ENCODE measurements around the gene SDC1.

SDC1 gene

GRCh38 chr2:20172273-20173055, 52.5 kb downstream of the SDC1 start:
- no peaks in the 10 kb centered on the region for H3K9me3 ChIP-seq (ENCODE audit: control insufficient read depth, low read length)
- no peak overlapping the region for H3K4me3 ChIP-seq (ENCODE audit: insufficient read depth, low read depth, low read length, poor library complexity, severe bottlenecking)
- H3K27ac ChIP-seq (ENCODE audit: insufficient read depth, low read length, poor library complexity, severe bottlenecking) = no peak overlapping the region
- H3K4me1 ChIP-seq (ENCODE audit: control insufficient read depth, insufficient read depth, low read length, poor library complexity, severe bottlenecking) = no peaks in the 10 kb centered on the region
- no peaks in the 10 kb centered on the region for H3K36me3 ChIP-seq (ENCODE audit: control insufficient read depth, insufficient read depth, low read length)
- no peaks in the 10 kb centered on the region for H3K27me3 ChIP-seq (replicated peaks; ENCODE audit: control insufficient read depth, insufficient read depth, low read length, poor library complexity, severe bottlenecking)
- no peak for DNase-seq

GRCh38 chr2:20171445-20171977, 53.4 kb downstream of the SDC1 start:
- H3K9me3 ChIP-seq (ENCODE audit: control insufficient read depth, low read length) = no peaks in the 10 kb centered on the region
- H3K36me3 ChIP-seq (ENCODE audit: control insufficient read depth, insufficient read depth, low read length) = no peaks in the 10 kb centered on the region
- no peaks in the 10 kb centered on the region for H3K27me3 ChIP-seq (replicated peaks; ENCODE audit: control insufficient read depth, insufficient read depth, low read length, poor library complexity, severe bottlenecking)
- H3K4me3 ChIP-seq (ENCODE audit: insufficient read depth, low read depth, low read length, poor library complexity, severe bottlenecking) = no peak overlapping the region
- no peak overlapping the region for H3K27ac ChIP-seq (ENCODE audit: insufficient read depth, low read length, poor library complexity, severe bottlenecking)
- H3K4me1 ChIP-seq (ENCODE audit: control insufficient read depth, insufficient read depth, low read length, poor library complexity, severe bottlenecking) = no peaks in the 10 kb centered on the region
- DNase-seq = no peak

GRCh38 chr2:20170704-20171250, 54.2 kb downstream of the SDC1 start:
- no peak for DNase-seq
- H3K9me3 ChIP-seq (ENCODE audit: control insufficient read depth, low read length) = no peaks in the 10 kb centered on the region
- H3K27ac ChIP-seq (ENCODE audit: insufficient read depth, low read length, poor library complexity, severe bottlenecking) = no peak overlapping the region
- H3K4me3 ChIP-seq (ENCODE audit: insufficient read depth, low read depth, low read length, poor library complexity, severe bottlenecking) = no peak overlapping the region
- H3K36me3 ChIP-seq (ENCODE audit: control insufficient read depth, insufficient read depth, low read length) = no peaks in the 10 kb centered on the region
- H3K27me3 ChIP-seq (replicated peaks; ENCODE audit: control insufficient read depth, insufficient read depth, low read length, poor library complexity, severe bottlenecking) = no peaks in the 10 kb centered on the region
- no peaks in the 10 kb centered on the region for H3K4me1 ChIP-seq (ENCODE audit: control insufficient read depth, insufficient read depth, low read length, poor library complexity, severe bottlenecking)

- H3K9me3 ChIP-seq (ENCODE audit: control insufficient read depth, low read length) = no peaks in the 10 kb centered on the region
- H3K27me3 ChIP-seq (replicated peaks; ENCODE audit: control insufficient read depth, insufficient read depth, low read length, poor library complexity, severe bottlenecking) = no peaks in the 10 kb centered on the region
- H3K4me3 ChIP-seq (ENCODE audit: insufficient read depth, low read depth, low read length, poor library complexity, severe bottlenecking) = no peak overlapping the region
- no peaks in the 10 kb centered on the region for H3K4me1 ChIP-seq (ENCODE audit: control insufficient read depth, insufficient read depth, low read length, poor library complexity, severe bottlenecking)
- no peak for DNase-seq
- H3K27ac ChIP-seq (ENCODE audit: insufficient read depth, low read length, poor library complexity, severe bottlenecking) = no peak overlapping the region
- no peaks in the 10 kb centered on the region for H3K36me3 ChIP-seq (ENCODE audit: control insufficient read depth, insufficient read depth, low read length)
Observed at GRCh38 chr2:20169796-20170703, 54.9 kb downstream of the SDC1 start.

- no peak overlapping the region for H3K27ac ChIP-seq (ENCODE audit: insufficient read depth, low read length, poor library complexity, severe bottlenecking)
- DNase-seq = no peak
- no peaks in the 10 kb centered on the region for H3K4me1 ChIP-seq (ENCODE audit: control insufficient read depth, insufficient read depth, low read length, poor library complexity, severe bottlenecking)
Observed at GRCh38 chr2:20168727-20169696, 55.9 kb downstream of the SDC1 start.

GRCh38 chr2:20168048-20168726, 56.7 kb downstream of the SDC1 start:
- no peak overlapping the region for H3K4me3 ChIP-seq (ENCODE audit: insufficient read depth, low read depth, low read length, poor library complexity, severe bottlenecking)
- H3K27me3 ChIP-seq (replicated peaks; ENCODE audit: control insufficient read depth, insufficient read depth, low read length, poor library complexity, severe bottlenecking) = no peaks in the 10 kb centered on the region
- no peaks in the 10 kb centered on the region for H3K4me1 ChIP-seq (ENCODE audit: control insufficient read depth, insufficient read depth, low read length, poor library complexity, severe bottlenecking)
- H3K36me3 ChIP-seq (ENCODE audit: control insufficient read depth, insufficient read depth, low read length) = no peaks in the 10 kb centered on the region
- H3K27ac ChIP-seq (ENCODE audit: insufficient read depth, low read length, poor library complexity, severe bottlenecking) = no peak overlapping the region
- no peak for DNase-seq
- H3K9me3 ChIP-seq (ENCODE audit: control insufficient read depth, low read length) = no peaks in the 10 kb centered on the region

More at GRCh38 chr2:20168727-20169696, 55.9 kb downstream of the SDC1 start:
- H3K27me3 ChIP-seq (replicated peaks; ENCODE audit: control insufficient read depth, insufficient read depth, low read length, poor library complexity, severe bottlenecking) = no peaks in the 10 kb centered on the region
- H3K9me3 ChIP-seq (ENCODE audit: control insufficient read depth, low read length) = no peaks in the 10 kb centered on the region
- H3K36me3 ChIP-seq (ENCODE audit: control insufficient read depth, insufficient read depth, low read length) = no peaks in the 10 kb centered on the region
- H3K4me3 ChIP-seq (ENCODE audit: insufficient read depth, low read depth, low read length, poor library complexity, severe bottlenecking) = no peak overlapping the region

- no peaks in the 10 kb centered on the region for H3K4me1 ChIP-seq (ENCODE audit: control insufficient read depth, insufficient read depth, low read length, poor library complexity, severe bottlenecking)
- no peak overlapping the region for H3K27ac ChIP-seq (ENCODE audit: insufficient read depth, low read length, poor library complexity, severe bottlenecking)
- no peaks in the 10 kb centered on the region for H3K36me3 ChIP-seq (ENCODE audit: control insufficient read depth, insufficient read depth, low read length)
- H3K27me3 ChIP-seq (replicated peaks; ENCODE audit: control insufficient read depth, insufficient read depth, low read length, poor library complexity, severe bottlenecking) = no peaks in the 10 kb centered on the region
- H3K4me3 ChIP-seq (ENCODE audit: insufficient read depth, low read depth, low read length, poor library complexity, severe bottlenecking) = no peak overlapping the region
- DNase-seq = no peak
- no peaks in the 10 kb centered on the region for H3K9me3 ChIP-seq (ENCODE audit: control insufficient read depth, low read length)
Observed at GRCh38 chr2:20167356-20167755, 57.6 kb downstream of the SDC1 start.

GRCh38 chr2:20165677-20166509, 59.0 kb downstream of the SDC1 start:
- no peaks in the 10 kb centered on the region for H3K27me3 ChIP-seq (replicated peaks; ENCODE audit: control insufficient read depth, insufficient read depth, low read length, poor library complexity, severe bottlenecking)
- H3K27ac ChIP-seq (ENCODE audit: insufficient read depth, low read length, poor library complexity, severe bottlenecking) = no peak overlapping the region
- no peaks in the 10 kb centered on the region for H3K36me3 ChIP-seq (ENCODE audit: control insufficient read depth, insufficient read depth, low read length)
- H3K4me1 ChIP-seq (ENCODE audit: control insufficient read depth, insufficient read depth, low read length, poor library complexity, severe bottlenecking) = no peaks in the 10 kb centered on the region
- no peaks in the 10 kb centered on the region for H3K9me3 ChIP-seq (ENCODE audit: control insufficient read depth, low read length)
- DNase-seq = no peak
- H3K4me3 ChIP-seq (ENCODE audit: insufficient read depth, low read depth, low read length, poor library complexity, severe bottlenecking) = no peak overlapping the region

Measured in effector memory CD4-positive, alpha-beta T cell (primary cell).